Neural cell (in vitro differentiated cells): Measurements from ENCODE around the gene GGA2.

Source experiments
- EP300 ChIP-seq: fragments of 450-650 bp; conservative IDR thresholded peaks from 2 replicates; pipeline ENCODE4 v1.6.1; 2014; ENCODE audit warnings: antibody characterized with exemption, mild to moderate bottlenecking, moderate library complexity; ENCODE audit not compliant: poor library complexity, severe bottlenecking
- EZH2 ChIP-seq: fragments of 200-600, 300-800 bp; shearing (Covaris generic), sonication (generic); IDR thresholded peaks from 2 replicates; pipeline ENCODE4 v1.6.1; 2014; ENCODE audit warnings: antibody characterized with exemption, low read length, borderline replicate concordance, mild to moderate bottlenecking; ENCODE audit not compliant: insufficient read depth, poor library complexity, severe bottlenecking
- POLR2AphosphoS5 ChIP-seq: IDR thresholded peaks from 2 replicates; pipeline ENCODE4 v1.6.1; 2012
- TF ChIP-seq, protein P1 (sequence below): fragments of 450-650 bp; IDR thresholded peaks from 2 replicates; pipeline ENCODE4 v1.5.1; 2014; ENCODE audit warnings: antibody characterized with exemption, mild to moderate bottlenecking, moderate library complexity; ENCODE audit not compliant: poor library complexity, severe bottlenecking

DNA sequence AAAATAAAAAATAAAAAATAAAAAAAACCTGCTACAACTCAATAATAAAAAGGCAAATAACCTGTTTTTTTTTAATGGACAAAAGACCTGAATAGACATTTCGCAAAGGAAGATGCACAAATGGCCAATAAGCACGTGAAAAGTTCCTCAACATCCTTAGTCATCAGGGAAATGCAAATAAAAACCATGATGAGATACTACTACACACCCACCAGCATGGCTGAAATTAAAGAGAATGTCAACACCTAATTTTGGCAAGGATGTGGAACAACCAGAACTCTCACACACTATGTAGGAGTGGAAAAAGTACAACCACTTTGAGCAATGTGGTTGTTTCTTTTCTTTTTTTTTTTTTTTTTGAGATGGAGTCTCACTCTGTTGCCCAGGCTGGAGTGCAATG, 81.9 kb downstream of the GGA2 start:
- TF ChIP-seq, protein P1, sequence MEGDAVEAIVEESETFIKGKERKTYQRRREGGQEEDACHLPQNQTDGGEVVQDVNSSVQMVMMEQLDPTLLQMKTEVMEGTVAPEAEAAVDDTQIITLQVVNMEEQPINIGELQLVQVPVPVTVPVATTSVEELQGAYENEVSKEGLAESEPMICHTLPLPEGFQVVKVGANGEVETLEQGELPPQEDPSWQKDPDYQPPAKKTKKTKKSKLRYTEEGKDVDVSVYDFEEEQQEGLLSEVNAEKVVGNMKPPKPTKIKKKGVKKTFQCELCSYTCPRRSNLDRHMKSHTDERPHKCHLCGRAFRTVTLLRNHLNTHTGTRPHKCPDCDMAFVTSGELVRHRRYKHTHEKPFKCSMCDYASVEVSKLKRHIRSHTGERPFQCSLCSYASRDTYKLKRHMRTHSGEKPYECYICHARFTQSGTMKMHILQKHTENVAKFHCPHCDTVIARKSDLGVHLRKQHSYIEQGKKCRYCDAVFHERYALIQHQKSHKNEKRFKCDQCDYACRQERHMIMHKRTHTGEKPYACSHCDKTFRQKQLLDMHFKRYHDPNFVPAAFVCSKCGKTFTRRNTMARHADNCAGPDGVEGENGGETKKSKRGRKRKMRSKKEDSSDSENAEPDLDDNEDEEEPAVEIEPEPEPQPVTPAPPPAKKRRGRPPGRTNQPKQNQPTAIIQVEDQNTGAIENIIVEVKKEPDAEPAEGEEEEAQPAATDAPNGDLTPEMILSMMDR, result no peak
- TF ChIP-seq EP300, result no peak
- no peak for TF ChIP-seq EZH2
- no peak for TF ChIP-seq POLR2AphosphoS5
